GM23338 (cell line): Measurements from ENCODE around the gene MYF6. TPM values are rescaled to one million over a fixed set of nuclear protein-coding genes. Genes with fewer than 3 reads are reported as not detected.

Experiments used
- ATAC-seq: fragments of 200-7000 bp; cut with Tn5 transposase; 3 replicates; pipeline ENCODE4 v1.9.1; 2020
- DNase-seq: peaks from one replicate; pipeline ENCODE4 v3.0.0-alpha.2; 2015; ENCODE audit warnings: low spot score
- H2AFZ ChIP-seq: fragments of 200-600 bp; sonication (generic); 2 replicates; pipeline ENCODE4 v1.8.0; 2016; ENCODE audit warnings: antibody characterized with exemption, mild to moderate bottlenecking, moderate library complexity
- H3F3A ChIP-seq: fragments of 200-600 bp; sonication (generic); replicated peaks from 2 replicates; pipeline ENCODE4 v1.8.0; 2017; ENCODE audit warnings: antibody characterized with exemption, mixed run types, low read depth
- H3K27ac ChIP-seq: fragments of 200-600 bp; sonication (generic); 2 replicates; pipeline ENCODE4 v1.6.1; 2016; ENCODE audit warnings: low read depth
- H3K27me3 ChIP-seq: fragments of 200-600 bp; sonication (generic); 2 replicates; pipeline ENCODE4 v1.8.0; 2016; ENCODE audit warnings: mild to moderate bottlenecking, mixed run types, moderate library complexity; ENCODE audit not compliant: insufficient read depth
- H3K36me3 ChIP-seq: fragments of 200-600 bp; sonication (generic); 2 replicates; pipeline ENCODE4 v1.8.0; 2016; ENCODE audit warnings: mild to moderate bottlenecking; ENCODE audit not compliant: insufficient read depth
- H3K4me1 ChIP-seq: fragments of 200-600 bp; sonication (generic); 2 replicates; pipeline ENCODE4 v1.8.0; 2016; ENCODE audit warnings: mild to moderate bottlenecking, moderate library complexity; ENCODE audit not compliant: insufficient read depth
- H3K4me2 ChIP-seq: fragments of 200-600 bp; sonication (generic); 2 replicates; pipeline ENCODE4 v1.7.1; 2017; ENCODE audit warnings: mixed run types
- H3K4me3 ChIP-seq: fragments of 200-600 bp; sonication (generic); 2 replicates; pipeline ENCODE4 v1.6.1; 2016; ENCODE audit warnings: mixed run types
- H3K79me2 ChIP-seq: fragments of 200-600 bp; sonication (generic); replicated peaks from 2 replicates; pipeline ENCODE4 v1.8.0; 2017; ENCODE audit warnings: mild to moderate bottlenecking; ENCODE audit not compliant: insufficient read depth
- H3K9me2 ChIP-seq: fragments of 200-600 bp; sonication (generic); 2 replicates; pipeline ENCODE4 v1.8.0; 2017; ENCODE audit not compliant: insufficient read depth
- H4K20me1 ChIP-seq: fragments of 200-600 bp; sonication (generic); replicated peaks from 2 replicates; pipeline ENCODE4 v1.8.0; 2017; ENCODE audit warnings: mild to moderate bottlenecking; ENCODE audit not compliant: insufficient read depth
- H3K27ac Mint-ChIP-seq: 2 replicates; pipeline ENCODE4 v1.8.0; 2020; ENCODE audit warnings: inconsistent platforms, mild to moderate bottlenecking, moderate library complexity, mixed read lengths
- H3K27me3 Mint-ChIP-seq: 3 replicates; pipeline ENCODE4 v1.8.0; 2022; ENCODE audit warnings: low read depth, mild to moderate bottlenecking, moderate library complexity, mixed read lengths, inconsistent platforms; ENCODE audit not compliant: insufficient read depth, poor library complexity
- H3K36me3 Mint-ChIP-seq: 3 replicates; pipeline ENCODE4 v1.8.0; 2021; ENCODE audit warnings: low read depth, mild to moderate bottlenecking, inconsistent platforms, moderate library complexity, mixed read lengths
- H3K4me1 Mint-ChIP-seq: 3 replicates; pipeline ENCODE4 v1.8.0; 2020; ENCODE audit warnings: mild to moderate bottlenecking, inconsistent platforms, mixed read lengths
- H3K4me3 Mint-ChIP-seq: 3 replicates; pipeline ENCODE4 v1.8.0; 2021; ENCODE audit warnings: moderate library complexity, mild to moderate bottlenecking, inconsistent platforms, mixed read lengths
- H3K9me3 Mint-ChIP-seq: 3 replicates; pipeline ENCODE4 v1.8.0; 2020; ENCODE audit warnings: moderate library complexity, mild to moderate bottlenecking, inconsistent platforms, mixed read lengths
- CREB1 ChIP-seq: fragments of 250-450 bp; sonication (Bioruptor Pico); IDR thresholded peaks from 2 replicates; pipeline ENCODE4 v1.5.0; 2020; ENCODE audit warnings: low read depth, mild to moderate bottlenecking, moderate library complexity
- CTCF ChIP-seq, 2 experiments: fragments of 200-600 bp in 1 of 2; sonication (generic) in 1 of 2; conservative IDR thresholded peaks; 2 replicates each; pipeline versions ENCODE4 v1.5.1 to v1.6.1; 2016 to 2017; ENCODE audit warnings: antibody characterized with exemption in 2 of 2, low read depth in 2 of 2, mild to moderate bottlenecking in 2 of 2, moderate library complexity in 1 of 2
- ETS1 ChIP-seq: IDR thresholded peaks from 2 replicates; pipeline ENCODE4 v1.6.1; 2016; ENCODE audit warnings: antibody characterized with exemption
- EZH2 ChIP-seq: fragments of 200-600 bp; sonication (generic); IDR thresholded peaks from one replicate; pipeline ENCODE4 v1.8.0; 2017; ENCODE audit warnings: antibody characterized with exemption, mild to moderate bottlenecking, low read depth; ENCODE audit not compliant: unreplicated experiment
- REST ChIP-seq: IDR thresholded peaks from one replicate; pipeline ENCODE4 v1.6.1; 2018; ENCODE audit warnings: antibody characterized with exemption; ENCODE audit not compliant: unreplicated experiment
- ZNF114 ChIP-seq: fragments of 250-450 bp; sonication (Bioruptor Pico); IDR thresholded peaks from 2 replicates; pipeline ENCODE4 v1.5.0; 2020; ENCODE audit warnings: mild to moderate bottlenecking, moderate library complexity
- ZNF331 ChIP-seq: fragments of 250-450 bp; sonication (Bioruptor Pico); IDR thresholded peaks from 2 replicates; pipeline ENCODE4 v1.5.0; 2020; ENCODE audit warnings: low read depth, mild to moderate bottlenecking, moderate library complexity
- ZNF462 ChIP-seq: fragments of 250-450 bp; sonication (Bioruptor Pico); IDR thresholded peaks from 2 replicates; pipeline ENCODE4 v1.5.0; 2020; ENCODE audit warnings: mild to moderate bottlenecking, moderate library complexity
- polyA plus RNA-seq: library from polyadenylated mRNA; unstranded; fragments of >200 nt; fragmentation: Nextera tagmentation; extraction: Ambion mirVana; gene quantifications from 2 replicates; pipeline ENCODE4 v1.2.1, GENCODE V29; 2016
- total RNA-seq: library from RNA; depleted of rRNA; stranded (reverse); fragments of >200 nt; shearing (Covaris generic); gene quantifications from 2 replicates; pipeline ENCODE4 v1.2.3, GENCODE V29; 2014

Gene MYF6
- total and polyA plus RNA-seq, 2 experiments from 2014 or later = not detected

- Histone ChIP-seq H3F3A (no peaks in the 10 kb centered on the region), H4K20me1 (no peaks in the 10 kb centered on the region), H3K4me2 (no peak overlapping the region), H3K9me2 (no peaks in the 10 kb centered on the region), H3K4me1 (peaks cover 4% of the 10 kb centered on the region; the same call in 1 of the 2 replicates), H3K27me3 (peaks cover 23% of the 10 kb centered on the region), H3K36me3 (no peaks in the 10 kb centered on the region), H2AFZ (no peak overlapping the region), H3K4me3 (no peak overlapping the region), H3K27ac (no peak overlapping the region), H3K79me2 (no peaks in the 10 kb centered on the region)
- Mint-ChIP-seq H3K4me1 (peaks cover 3% of the 10 kb centered on the region), H3K27ac (no peak overlapping the region), H3K9me3 (no peaks in the 10 kb centered on the region), H3K27me3 (peaks cover 7% of the 10 kb centered on the region), H3K4me3 (no peak overlapping the region), H3K36me3 (no peaks in the 10 kb centered on the region)
- TF ChIP-seq ZNF331 (CRISPR knock-in tag) (no peak), REST (no peak)
- ATAC-seq (no peak), DNase-seq (no peak)
Measured at GRCh38 chr12:80721326-80721725, 13.9 kb downstream of the MYF6 start.

GRCh38 chr12:80745851-80746505, 38.5 kb downstream of the MYF6 start:
- Histone ChIP-seq H3K4me1 (0 out of 2 replicates have a peak, but pooled peaks cover 4% of the 10 kb centered on the region), H4K20me1 (no peaks in the 10 kb centered on the region), H3K36me3 (no peaks in the 10 kb centered on the region), H3K4me2 (no peak overlapping the region), H3K27ac (no peak overlapping the region), H3K9me2 (no peaks in the 10 kb centered on the region), H2AFZ (no peak overlapping the region), H3K27me3 (no peaks in the 10 kb centered on the region), H3K79me2 (no peaks in the 10 kb centered on the region), H3K4me3 (no peak overlapping the region), H3F3A (no peaks in the 10 kb centered on the region)
- no peak for ATAC-seq
- Mint-ChIP-seq H3K4me3 (no peak overlapping the region), H3K9me3 (no peaks in the 10 kb centered on the region), H3K4me1 (no peaks in the 10 kb centered on the region), H3K36me3 (no peaks in the 10 kb centered on the region), H3K27ac (no peak overlapping the region), H3K27me3 (peaks cover 2% of the 10 kb centered on the region)
- DNase-seq = no peak
- TF ChIP-seq CREB1 (CRISPR knock-in tag) = no peak
- TF ChIP-seq CTCF (conservative IDR thresholded peaks at IDR 0.05; ENCODE audit: low read depth in 2 of 2) = no peak
- TF ChIP-seq ETS1 = no peak
- TF ChIP-seq ZNF462 (CRISPR knock-in tag) = no peak
- no peak for TF ChIP-seq ZNF331 (CRISPR knock-in tag)
- no peak for TF ChIP-seq EZH2
- TF ChIP-seq ZNF114 (CRISPR knock-in tag) = no peak
